Astrocyte (in vitro differentiated cells and primary cell): ENCODE measurements around the gene ELMOD3.

Experiments
- EZH2 ChIP-seq: IDR thresholded peaks from 2 replicates; pipeline ENCODE4 v1.6.1; 2012; ENCODE audit warnings: mild to moderate bottlenecking, low read length, inconsistent platforms; ENCODE audit not compliant: insufficient read depth
- TF ChIP-seq, protein P1 (sequence below): IDR thresholded peaks from 2 replicates; pipeline ENCODE4 v1.5.1; 2011; ENCODE audit warnings: low read depth, mild to moderate bottlenecking, inconsistent platforms, low read length, moderate library complexity; ENCODE audit not compliant: insufficient read depth

DNA sequence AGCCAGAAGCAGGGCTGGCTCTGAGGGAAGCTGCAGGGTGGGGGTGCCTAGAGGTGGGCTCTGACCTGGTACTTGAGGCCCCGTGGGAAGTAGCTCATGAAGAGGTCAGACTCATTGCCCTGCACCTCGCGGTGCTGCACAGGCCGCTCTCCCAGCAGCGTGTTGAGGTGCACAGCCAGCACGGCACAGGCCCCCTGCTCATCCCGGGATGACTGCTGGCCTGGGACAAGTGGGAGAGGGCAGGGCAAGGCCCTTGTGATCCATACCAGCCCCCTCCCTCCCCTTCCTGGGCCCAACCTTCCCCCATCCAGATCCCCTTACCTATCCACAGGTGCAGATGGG is 46.9 kb downstream of the ELMOD3 start:
- TF ChIP-seq, protein P1, sequence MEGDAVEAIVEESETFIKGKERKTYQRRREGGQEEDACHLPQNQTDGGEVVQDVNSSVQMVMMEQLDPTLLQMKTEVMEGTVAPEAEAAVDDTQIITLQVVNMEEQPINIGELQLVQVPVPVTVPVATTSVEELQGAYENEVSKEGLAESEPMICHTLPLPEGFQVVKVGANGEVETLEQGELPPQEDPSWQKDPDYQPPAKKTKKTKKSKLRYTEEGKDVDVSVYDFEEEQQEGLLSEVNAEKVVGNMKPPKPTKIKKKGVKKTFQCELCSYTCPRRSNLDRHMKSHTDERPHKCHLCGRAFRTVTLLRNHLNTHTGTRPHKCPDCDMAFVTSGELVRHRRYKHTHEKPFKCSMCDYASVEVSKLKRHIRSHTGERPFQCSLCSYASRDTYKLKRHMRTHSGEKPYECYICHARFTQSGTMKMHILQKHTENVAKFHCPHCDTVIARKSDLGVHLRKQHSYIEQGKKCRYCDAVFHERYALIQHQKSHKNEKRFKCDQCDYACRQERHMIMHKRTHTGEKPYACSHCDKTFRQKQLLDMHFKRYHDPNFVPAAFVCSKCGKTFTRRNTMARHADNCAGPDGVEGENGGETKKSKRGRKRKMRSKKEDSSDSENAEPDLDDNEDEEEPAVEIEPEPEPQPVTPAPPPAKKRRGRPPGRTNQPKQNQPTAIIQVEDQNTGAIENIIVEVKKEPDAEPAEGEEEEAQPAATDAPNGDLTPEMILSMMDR = no peak
- TF ChIP-seq EZH2 = no peak
